Activated CD4-positive, alpha-beta memory T cell treated with anti-CD3 and anti-CD28 coated beads, Interleukin-2, amount 10 ng/mL, durations not matched to agents 7 days and 5 days (primary cell): ENCODE results near the gene PSMB1. TPM values are rescaled to one million over a fixed set of nuclear protein-coding genes. Genes with fewer than 3 reads are reported as not detected.

Experiments
- CTCF ChIA-PET: fragments of 350-600 bp; sonication (Branson Sonifier 250); formaldehyde crosslinking; loops from one replicate; lab custom pipeline; 2021; ENCODE audit warnings: antibody characterized with exemption, inconsistent platforms; lab: Charles Lee
- POLR2A ChIA-PET: fragments of 350-600 bp; sonication (Branson Sonifier 250); formaldehyde crosslinking; loops from one replicate; lab custom pipeline; 2021; ENCODE audit warnings: antibody characterized with exemption; lab: Charles Lee
- DNase-seq: peaks from one replicate; pipeline ENCODE4 v3.0.0-alpha.2; 2020
- H3K27ac Mint-ChIP-seq: one replicate; pipeline ENCODE4 v1.8.0; 2021; ENCODE audit warnings: mild to moderate bottlenecking, mixed read lengths
- H3K27me3 Mint-ChIP-seq: one replicate; pipeline ENCODE4 v1.8.0; 2021; ENCODE audit warnings: mixed read lengths
- H3K36me3 Mint-ChIP-seq: one replicate; pipeline ENCODE4 v1.8.0; 2021; ENCODE audit warnings: low read depth, mixed read lengths
- H3K4me1 Mint-ChIP-seq: one replicate; pipeline ENCODE4 v1.8.0; 2021; ENCODE audit warnings: mixed read lengths
- H3K4me3 Mint-ChIP-seq: one replicate; pipeline ENCODE4 v1.8.0; 2021; ENCODE audit warnings: mild to moderate bottlenecking, mixed read lengths
- H3K9me3 Mint-ChIP-seq: one replicate; pipeline ENCODE4 v1.8.0; 2021; ENCODE audit warnings: mixed read lengths
- total RNA-seq, 2 experiments: library from RNA; stranded (reverse); gene quantifications; one replicate each; pipeline ENCODE4 v1.2.3, GENCODE V29; 2021

The PSMB1 gene
- total RNA-seq, 2 experiments from 2014 or later, result 151 to 157 TPM

DNA sequence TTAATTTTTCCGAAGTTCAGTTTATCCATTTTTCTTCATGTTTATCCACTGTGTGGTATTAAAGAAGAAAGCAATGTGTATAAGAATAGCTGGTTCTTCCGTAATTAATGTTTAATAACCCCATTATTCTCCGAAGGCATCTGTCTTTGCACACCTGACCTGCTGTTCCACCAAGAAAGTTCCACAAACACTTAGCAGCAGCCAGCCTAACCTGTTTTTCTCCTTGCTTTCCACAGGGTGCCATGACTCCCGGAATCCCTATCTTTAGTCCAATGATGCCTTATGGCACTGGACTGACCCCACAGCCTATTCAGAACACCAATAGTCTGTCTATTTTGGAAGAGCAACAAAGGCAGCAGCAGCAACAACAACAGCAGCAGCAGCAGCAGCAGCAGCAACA lies 8.4 kb upstream of the PSMB1 start:
- Mint-ChIP-seq H3K27ac (no peak overlapping the region), H3K27me3 (no peaks in the 10 kb centered on the region), H3K9me3 (no peaks in the 10 kb centered on the region), H3K4me1 (peaks cover 15% of the 10 kb centered on the region), H3K36me3 (peaks cover 48% of the 10 kb centered on the region), H3K4me3 (no peak overlapping the region)
- DNase-seq, result no peak
- ChIA-PET POLR2A (no interaction called here), CTCF (interaction anchor here (0.8 kb wide), 1 partner anchor 12 kb away, joined by 3 read pairs; no protein-coding TSS in a partner anchor)

DNA sequence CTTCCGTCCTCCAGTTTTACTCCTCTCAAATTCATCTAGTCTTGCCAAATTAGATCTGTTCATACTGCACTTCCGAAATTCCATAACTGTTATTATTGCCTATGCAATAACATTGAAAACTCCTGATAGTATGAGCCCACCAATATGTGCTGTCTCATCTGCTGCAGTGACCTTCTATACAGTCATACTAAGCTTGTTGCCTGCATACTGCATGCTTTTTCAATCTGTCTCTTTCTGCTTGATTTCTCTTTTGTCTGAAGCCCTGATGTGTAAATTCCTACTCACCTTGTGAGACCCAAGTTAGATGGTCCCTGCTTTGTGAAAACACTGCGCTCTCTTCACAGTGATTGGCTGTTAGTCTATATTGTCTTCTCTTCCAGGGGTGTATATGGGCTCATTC lies 2.2 kb upstream of the PSMB1 start:
- CTCF ChIA-PET, result interaction anchor here (1.0 kb wide), 1 partner anchor 29 kb away, joined by 4 read pairs; no protein-coding TSS in a partner anchor

DNA sequence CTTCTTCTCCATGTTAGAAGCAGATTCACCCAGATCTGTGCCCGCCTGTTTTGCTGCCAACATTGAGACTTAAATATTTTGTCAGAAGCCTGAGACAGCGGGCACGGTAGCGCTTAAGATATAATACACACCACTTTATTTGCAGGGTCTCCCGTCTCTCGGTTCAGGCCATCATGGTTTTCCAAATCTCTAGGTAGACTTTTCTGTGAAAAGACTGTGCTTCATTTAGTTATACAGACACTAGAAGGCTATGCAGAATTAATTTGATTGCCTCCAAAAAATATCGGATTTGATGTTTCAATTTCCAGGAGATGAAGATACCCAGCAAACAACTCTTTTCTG lies 1.7 kb upstream of the PSMB1 start:
- Mint-ChIP-seq H3K27me3 (no peaks in the 10 kb centered on the region), H3K27ac (no peak overlapping the region), H3K9me3 (no peaks in the 10 kb centered on the region), H3K36me3 (peaks cover 26% of the 10 kb centered on the region), H3K4me3 (no peak overlapping the region), H3K4me1 (peaks cover 38% of the 10 kb centered on the region)
- POLR2A ChIA-PET, result interaction anchor here (1.0 to 5.5 kb wide), 5 partner anchors 25 to 832 kb away, joined by 4 to 75 read pairs (median 22); partner anchors contain the start of genes DYNLT2, ERMARD, PDCD2 and PHF10
- CTCF ChIA-PET, result interaction anchor here (1.8 kb wide), 1 partner anchor 24 kb away, joined by 3 read pairs; no protein-coding TSS in a partner anchor
- no peak for DNase-seq

More for the DNA sequence above, 2.2 kb upstream of the PSMB1 start:
- POLR2A ChIA-PET, result interaction anchor here (1.0 to 5.5 kb wide), 3 partner anchors 24 to 803 kb away, joined by 4 to 75 read pairs (median 31); partner anchors contain the start of genes DYNLT2, ERMARD and PDCD2
- H3K27ac Mint-ChIP-seq, result no peak overlapping the region
- H3K36me3 Mint-ChIP-seq, result peaks cover 27% of the 10 kb centered on the region
- peaks cover 33% of the 10 kb centered on the region for H3K4me1 Mint-ChIP-seq
- no peak overlapping the region for H3K4me3 Mint-ChIP-seq
- no peaks in the 10 kb centered on the region for H3K9me3 Mint-ChIP-seq
- no peak for DNase-seq
- no peaks in the 10 kb centered on the region for H3K27me3 Mint-ChIP-seq

DNA sequence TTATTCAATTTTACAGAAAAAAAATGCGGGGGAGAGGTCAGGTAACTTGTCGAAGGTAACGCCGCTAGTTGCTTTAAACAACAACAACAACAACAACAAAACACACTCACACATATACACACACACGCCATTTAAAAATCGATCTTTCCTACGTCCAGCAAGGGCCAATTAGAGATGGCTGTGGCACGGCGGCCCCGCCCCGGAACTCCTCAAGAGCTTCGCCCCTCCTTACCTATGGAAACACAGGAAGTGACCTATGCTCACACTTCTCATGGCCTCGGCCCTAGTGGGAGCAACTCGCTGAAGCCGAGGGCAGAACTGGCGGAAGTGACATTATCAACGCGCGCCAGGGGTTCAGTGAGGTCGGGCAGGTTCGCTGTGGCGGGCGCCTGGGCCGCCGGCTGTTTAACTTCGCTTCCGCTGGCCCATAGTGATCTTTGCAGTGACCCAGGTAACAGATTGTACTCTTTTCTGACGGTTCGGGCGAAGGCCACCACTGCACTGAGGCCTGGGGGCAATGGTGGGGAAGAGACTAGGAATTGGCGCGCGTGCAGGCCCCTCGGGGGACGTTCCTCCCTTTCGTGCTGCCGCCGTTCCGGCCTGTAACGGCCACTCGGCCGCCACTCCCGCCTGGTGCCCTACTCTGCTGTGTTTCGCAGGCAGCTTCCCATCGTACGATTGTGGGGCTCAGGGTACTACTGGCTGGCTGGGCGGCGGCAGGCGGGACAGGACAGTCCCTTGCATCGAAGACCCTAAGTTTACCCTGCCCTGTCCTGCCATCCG lies 1.1 kb upstream of the PSMB1 start, which contains the start of gene TBP:
Gene TBP (plus strand): TSS at position 357 of the 783 bp plus-strand sequence. CDS start 2,661 bp downstream, outside the sequence.
- no peak within 1 kb of the TSS for H3K27ac Mint-ChIP-seq
- POLR2A ChIA-PET, result interaction anchor here (0.6 to 5.5 kb wide), 12 partner anchors 9 to 853 kb away, joined by 3 to 75 read pairs (median 4); partner anchors contain the start of genes C6orf120, DYNLT2, ERMARD and PDCD2
- no peaks in the 10 kb centered on the region for H3K9me3 Mint-ChIP-seq
- H3K4me1 Mint-ChIP-seq, result peaks cover 42% of the 10 kb centered on the region
- H3K27me3 Mint-ChIP-seq, result no peaks in the 10 kb centered on the region
- peak; percentile 98 for DNase-seq
- no peak within 1 kb of the TSS for H3K4me3 Mint-ChIP-seq
- CTCF ChIA-PET, result interaction anchor here (1.6 to 1.8 kb wide), 2 partner anchors 24 to 30 kb away, joined by 3 to 19 read pairs; partner anchors contain the start of gene PDCD2
- H3K36me3 Mint-ChIP-seq, result peaks cover 27% of the 10 kb centered on the region

DNA sequence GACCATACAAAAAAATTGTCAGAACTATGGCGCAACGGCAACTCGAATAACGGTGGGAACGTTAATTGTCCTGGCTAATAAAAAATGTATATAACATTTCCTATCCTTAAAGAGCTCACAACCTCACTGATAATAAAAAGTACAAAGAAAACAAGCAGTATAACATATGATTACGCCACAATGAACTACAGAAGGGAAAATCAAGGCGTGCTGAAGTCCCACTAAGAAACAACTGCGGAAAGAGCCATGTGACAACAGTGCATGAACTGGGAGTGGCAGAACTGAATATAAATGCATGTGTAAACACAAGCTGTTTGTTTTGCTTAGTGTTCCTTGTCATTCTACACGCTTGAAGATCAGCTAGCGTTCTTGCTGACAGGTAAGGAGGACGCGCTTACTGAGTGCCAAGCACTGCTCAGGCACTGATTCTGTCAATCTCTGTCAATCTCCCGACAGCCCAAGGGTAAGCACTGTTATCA lies 466 bp upstream of the PSMB1 start:
- Mint-ChIP-seq H3K4me3 (no peak overlapping the region), H3K9me3 (no peaks in the 10 kb centered on the region), H3K4me1 (peaks cover 43% of the 10 kb centered on the region), H3K36me3 (peaks cover 27% of the 10 kb centered on the region), H3K27me3 (no peaks in the 10 kb centered on the region), H3K27ac (no peak overlapping the region)
- ChIA-PET POLR2A (interaction anchor here (0.6 to 5.5 kb wide), 15 partner anchors 9 to 852 kb away, joined by 3 to 75 read pairs (median 4); partner anchors contain the start of genes C6orf120, DYNLT2, ERMARD and PDCD2), CTCF (interaction anchor here (0.5 to 1.8 kb wide), 3 partner anchors 22 to 31 kb away, joined by 3 to 19 read pairs (median 3); partner anchors contain the start of gene PDCD2)
- DNase-seq, result no peak

DNA sequence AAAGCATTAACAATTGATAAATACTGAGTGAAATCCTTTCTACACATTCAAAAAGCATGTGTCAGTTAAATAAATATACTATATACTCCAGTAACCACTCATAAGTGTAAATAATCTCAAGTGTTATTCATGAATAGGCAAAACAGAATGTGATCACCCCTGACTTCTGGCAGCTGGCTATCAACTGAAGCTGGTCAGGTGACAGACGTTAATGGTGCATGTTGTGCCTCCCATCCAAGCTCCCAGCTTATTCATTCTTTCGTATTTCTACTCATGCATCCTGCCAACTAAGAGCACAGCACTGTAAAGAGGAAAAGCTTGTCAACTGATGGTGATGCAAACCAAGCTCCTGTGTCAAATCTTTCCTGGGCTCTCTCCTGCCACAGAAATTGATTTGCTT lies 7.7 kb downstream of the PSMB1 start:
- DNase-seq, result no peak
- no peak overlapping the region for H3K4me3 Mint-ChIP-seq
- POLR2A ChIA-PET, result no interaction called here
- CTCF ChIA-PET, result interaction anchor here (1.6 kb wide), 1 partner anchor 28 kb away, joined by 3 read pairs; no protein-coding TSS in a partner anchor
- H3K36me3 Mint-ChIP-seq, result peaks cover 80% of the 10 kb centered on the region
- no peak overlapping the region for H3K27ac Mint-ChIP-seq
- no peaks in the 10 kb centered on the region for H3K27me3 Mint-ChIP-seq
- H3K9me3 Mint-ChIP-seq, result no peaks in the 10 kb centered on the region
- peaks cover 36% of the 10 kb centered on the region for H3K4me1 Mint-ChIP-seq

DNA sequence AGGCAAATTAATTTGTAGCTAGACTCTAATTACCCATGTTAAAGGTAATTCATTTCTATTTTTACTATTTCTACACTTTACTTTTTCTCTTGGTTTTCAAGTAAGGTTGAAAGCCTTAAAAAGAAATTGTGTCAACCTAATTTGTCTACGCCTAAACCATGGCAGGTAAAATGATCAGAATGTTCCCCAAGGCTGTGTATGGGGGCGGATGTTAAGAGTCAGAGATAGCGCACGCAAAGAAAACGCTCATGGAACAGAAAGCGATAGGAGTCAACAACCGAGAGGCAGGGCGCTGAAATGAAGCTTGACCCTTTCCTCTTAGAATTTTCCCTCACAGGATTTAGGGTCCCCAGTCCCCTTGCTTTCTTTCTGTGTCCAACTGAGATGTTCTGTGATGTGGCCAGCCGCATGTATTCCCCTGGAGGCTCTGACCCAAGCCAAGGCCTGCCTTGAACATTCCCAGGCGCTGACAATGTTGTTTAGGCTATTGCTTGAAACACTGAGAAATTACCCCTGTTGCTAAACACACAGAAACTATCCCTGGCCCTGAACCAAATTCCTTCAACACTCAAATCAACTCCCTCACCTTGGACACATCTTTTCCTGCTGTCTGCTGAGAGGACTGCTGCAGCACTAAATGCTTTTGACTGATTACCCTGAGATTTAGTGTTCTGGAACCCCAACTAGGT lies 10.9 kb downstream of the PSMB1 start:
- DNase-seq, result no peak
- Mint-ChIP-seq H3K4me3 (no peak overlapping the region), H3K36me3 (peaks cover 80% of the 10 kb centered on the region), H3K4me1 (peaks cover 11% of the 10 kb centered on the region), H3K27ac (no peak overlapping the region), H3K27me3 (no peaks in the 10 kb centered on the region), H3K9me3 (no peaks in the 10 kb centered on the region)
- POLR2A ChIA-PET, result interaction anchor here (0.6 to 1.3 kb wide), 3 partner anchors 10 to 790 kb away, joined by 4 to 6 read pairs (median 4); partner anchors contain the start of genes DYNLT2, ERMARD and TBP
- CTCF ChIA-PET, result interaction anchor here (0.9 kb wide), 1 partner anchor 10 kb away, joined by 3 read pairs; no protein-coding TSS in a partner anchor

DNA sequence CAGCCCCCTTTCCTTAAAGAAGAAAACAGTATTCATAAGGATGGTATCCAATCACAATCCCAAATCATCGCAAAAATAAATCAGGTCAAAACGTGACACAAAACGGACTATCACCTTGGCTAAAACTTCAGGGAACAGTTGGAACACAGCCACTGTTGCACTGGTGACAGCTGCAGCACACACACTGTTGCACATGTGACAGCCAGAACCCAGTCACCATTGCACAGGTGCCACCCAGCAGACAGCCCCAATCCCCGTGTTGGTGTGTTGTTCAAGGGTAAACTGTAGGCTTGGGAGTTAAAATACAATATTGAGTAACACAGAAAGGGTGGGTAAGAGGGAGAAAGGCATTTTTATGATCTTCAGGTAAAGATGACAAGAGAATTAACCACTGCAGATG lies 15.8 kb downstream of the PSMB1 start:
- no peak for DNase-seq
- no peak overlapping the region for H3K4me3 Mint-ChIP-seq
- H3K27ac Mint-ChIP-seq, result no peak overlapping the region
- no peaks in the 10 kb centered on the region for H3K27me3 Mint-ChIP-seq
- CTCF ChIA-PET, result interaction anchor here (1.8 kb wide), 1 partner anchor 20 kb away, joined by 4 read pairs; no protein-coding TSS in a partner anchor
- peaks cover 11% of the 10 kb centered on the region for H3K4me1 Mint-ChIP-seq
- H3K36me3 Mint-ChIP-seq, result peaks cover 64% of the 10 kb centered on the region
- POLR2A ChIA-PET, result no interaction called here
- H3K9me3 Mint-ChIP-seq, result no peaks in the 10 kb centered on the region

DNA sequence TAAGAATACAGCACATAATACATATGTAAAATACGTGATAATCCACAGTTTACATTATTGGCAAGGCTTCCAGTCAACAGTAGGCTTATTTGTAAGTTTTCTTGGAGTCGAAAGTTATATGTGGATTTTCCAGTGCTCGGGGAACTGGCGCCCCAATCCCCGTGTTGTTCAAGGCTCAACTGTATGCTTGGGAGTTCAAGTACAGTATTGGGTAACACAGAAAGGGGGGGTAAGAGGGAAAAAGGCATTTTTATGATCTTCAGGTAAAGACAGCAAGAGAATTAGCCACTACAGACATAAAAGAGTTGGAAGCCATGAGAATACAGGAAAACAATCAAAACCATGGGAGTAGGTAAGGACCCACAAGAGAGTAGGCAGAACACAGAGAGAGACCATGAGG lies 16.4 kb downstream of the PSMB1 start:
- Mint-ChIP-seq H3K9me3 (no peaks in the 10 kb centered on the region), H3K36me3 (peaks cover 60% of the 10 kb centered on the region), H3K4me1 (peaks cover 11% of the 10 kb centered on the region), H3K27ac (no peak overlapping the region), H3K27me3 (no peaks in the 10 kb centered on the region), H3K4me3 (no peak overlapping the region)
- POLR2A ChIA-PET, result no interaction called here
- CTCF ChIA-PET, result interaction anchor here (1.8 kb wide), 1 partner anchor 19 kb away, joined by 4 read pairs; no protein-coding TSS in a partner anchor
- no peak for DNase-seq

DNA sequence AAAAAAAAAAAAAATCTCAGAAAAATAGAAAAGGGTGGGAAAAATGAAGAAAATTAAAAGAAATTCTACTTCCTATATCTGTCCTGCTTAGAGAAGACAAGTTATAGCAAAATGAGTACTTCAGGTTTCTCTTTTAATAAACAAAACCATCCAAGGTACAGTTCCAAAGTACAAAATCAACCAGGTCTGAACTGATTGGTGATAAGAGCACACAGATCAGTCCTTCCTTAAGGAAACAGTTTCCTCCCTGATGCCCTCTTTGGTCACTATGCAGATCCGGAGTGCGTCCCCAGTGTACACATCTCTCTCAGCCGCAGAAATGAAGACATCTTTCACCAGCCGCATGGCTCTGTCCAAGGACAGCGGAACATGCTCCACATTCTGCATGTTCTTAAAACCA lies 18.1 kb downstream of the PSMB1 start:
- CTCF ChIA-PET, result interaction anchor here (0.7 to 1.3 kb wide), 2 partner anchors 21 to 703 kb away, joined by 3 read pairs; no protein-coding TSS in a partner anchor
- H3K4me1 Mint-ChIP-seq, result peaks cover 3% of the 10 kb centered on the region
- H3K9me3 Mint-ChIP-seq, result no peaks in the 10 kb centered on the region
- H3K27me3 Mint-ChIP-seq, result no peaks in the 10 kb centered on the region
- no peak overlapping the region for H3K4me3 Mint-ChIP-seq
- H3K36me3 Mint-ChIP-seq, result peaks cover 45% of the 10 kb centered on the region
- DNase-seq, result no peak
- H3K27ac Mint-ChIP-seq, result no peak overlapping the region
- POLR2A ChIA-PET, result no interaction called here

DNA sequence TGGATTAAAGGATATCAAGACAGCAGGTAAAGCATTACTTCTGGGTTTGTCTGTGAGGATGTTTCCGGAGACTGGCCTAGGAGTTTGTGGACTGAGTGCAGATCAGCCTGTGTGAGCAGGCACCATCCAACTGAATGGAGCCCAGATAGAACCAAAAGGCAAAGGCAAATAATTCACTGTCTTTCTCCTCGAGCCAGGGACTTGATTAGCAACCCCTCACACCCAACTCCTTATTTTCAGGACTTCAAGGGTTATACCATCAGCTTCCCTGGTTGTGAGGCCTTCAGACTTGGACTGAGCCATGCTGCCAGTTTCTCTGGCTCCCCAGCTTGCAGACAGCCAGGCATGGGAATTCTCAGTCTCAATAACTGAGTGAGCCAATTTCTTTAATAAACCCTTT lies 19.3 kb downstream of the PSMB1 start:
- H3K9me3 Mint-ChIP-seq, result no peaks in the 10 kb centered on the region
- ChIA-PET CTCF (interaction anchor here (1.3 kb wide), 1 partner anchor 702 kb away, joined by 3 read pairs; no protein-coding TSS in a partner anchor), POLR2A (no interaction called here)
- H3K27ac Mint-ChIP-seq, result no peak overlapping the region
- no peak for DNase-seq
- peaks cover 3% of the 10 kb centered on the region for H3K4me1 Mint-ChIP-seq
- peaks cover 35% of the 10 kb centered on the region for H3K36me3 Mint-ChIP-seq
- no peaks in the 10 kb centered on the region for H3K27me3 Mint-ChIP-seq
- H3K4me3 Mint-ChIP-seq, result no peak overlapping the region

DNA sequence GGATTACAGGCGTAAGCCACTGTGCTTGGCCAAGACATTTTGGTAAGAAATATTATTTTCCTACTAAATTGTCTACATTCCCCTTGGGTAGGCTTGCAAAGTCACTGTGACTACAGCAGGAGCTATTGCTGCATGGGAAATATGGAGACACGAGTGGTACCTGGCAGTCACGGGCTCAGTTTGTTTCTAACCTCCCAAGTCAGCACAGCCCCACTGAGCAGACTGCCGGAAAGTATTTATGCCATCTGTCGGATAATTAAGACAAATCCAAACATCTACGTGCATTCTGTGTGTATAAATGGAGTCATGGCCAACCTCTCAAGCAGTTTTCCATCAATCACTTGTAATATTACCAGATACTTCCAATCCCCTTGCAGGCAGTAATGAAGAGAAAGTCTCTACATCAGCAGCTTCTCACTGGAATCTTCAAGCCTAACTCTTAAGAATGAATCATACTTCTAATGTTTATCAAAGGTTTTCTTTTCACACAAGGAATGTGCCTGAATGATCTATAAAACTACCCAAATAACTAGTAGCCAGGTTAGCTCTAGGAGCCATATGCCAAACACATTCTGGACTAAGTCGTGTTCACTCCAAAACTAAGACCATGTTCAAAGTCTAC lies 20.1 kb downstream of the PSMB1 start:
- ChIA-PET CTCF (no interaction called here), POLR2A (no interaction called here)
- H3K4me3 Mint-ChIP-seq, result no peak overlapping the region
- peaks cover 9% of the 10 kb centered on the region for H3K4me1 Mint-ChIP-seq
- H3K36me3 Mint-ChIP-seq, result peaks cover 30% of the 10 kb centered on the region
- H3K9me3 Mint-ChIP-seq, result no peaks in the 10 kb centered on the region
- H3K27ac Mint-ChIP-seq, result no peak overlapping the region
- no peak for DNase-seq
- no peaks in the 10 kb centered on the region for H3K27me3 Mint-ChIP-seq
